Glomerular endothelial cell (primary cell): ENCODE measurements around the gene CALML6. TPM values are rescaled to one million over a fixed set of nuclear protein-coding genes. Genes with fewer than 3 reads are reported as not detected.

Experiments
- DNase-seq: peaks from one replicate; pipeline ENCODE4 v3.0.0-alpha.2; 2011; ENCODE audit warnings: low read depth, low spot score; ENCODE audit errors: extremely low read depth
- total RNA-seq: library from RNA; depleted of rRNA; stranded (reverse); fragments of >200 nt; gene quantifications from 2 replicates; pipeline ENCODE4 v1.2.3, GENCODE V29; 2015

The CALML6 gene
- total RNA-seq, 1 donor from 2014 or later: 0.18 TPM

DNA sequence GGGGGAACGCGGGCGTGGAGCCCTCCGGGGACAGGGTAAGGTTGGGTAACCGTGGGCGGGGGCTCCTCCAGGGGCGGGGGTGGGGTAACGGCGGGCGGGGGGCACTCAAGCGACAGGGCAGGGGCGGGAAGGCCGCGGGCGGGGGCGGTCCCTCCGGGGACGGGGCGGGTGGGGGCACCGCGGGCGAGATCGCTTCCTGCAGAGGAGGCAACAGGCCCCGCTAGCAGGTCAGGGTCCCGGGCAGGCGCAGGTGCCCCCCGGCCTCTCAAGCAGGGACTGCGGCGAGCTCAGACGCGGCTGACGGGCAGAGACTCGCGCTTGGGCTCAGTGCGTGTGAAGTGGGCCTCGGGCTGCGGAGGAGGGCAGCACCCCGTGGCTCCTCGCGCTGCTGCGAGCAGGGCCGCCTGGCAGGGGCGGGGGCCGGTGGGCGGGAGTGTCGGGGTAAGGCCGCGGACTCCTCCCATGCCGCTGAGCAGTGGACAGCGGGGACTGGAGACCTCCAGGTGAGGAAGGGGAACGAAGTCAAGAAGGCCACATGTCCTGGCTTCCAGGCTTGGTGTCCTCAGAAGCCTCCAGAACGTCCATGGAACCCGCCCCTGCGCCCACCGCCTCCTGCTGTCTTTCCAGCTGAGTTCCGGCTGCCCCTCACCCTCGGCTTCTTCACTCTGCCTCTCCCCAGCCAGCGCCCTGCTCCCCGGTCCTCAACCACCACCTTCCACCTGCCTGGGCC, 23.5 kb upstream of the CALML6 start:
- no peak for DNase-seq

DNA sequence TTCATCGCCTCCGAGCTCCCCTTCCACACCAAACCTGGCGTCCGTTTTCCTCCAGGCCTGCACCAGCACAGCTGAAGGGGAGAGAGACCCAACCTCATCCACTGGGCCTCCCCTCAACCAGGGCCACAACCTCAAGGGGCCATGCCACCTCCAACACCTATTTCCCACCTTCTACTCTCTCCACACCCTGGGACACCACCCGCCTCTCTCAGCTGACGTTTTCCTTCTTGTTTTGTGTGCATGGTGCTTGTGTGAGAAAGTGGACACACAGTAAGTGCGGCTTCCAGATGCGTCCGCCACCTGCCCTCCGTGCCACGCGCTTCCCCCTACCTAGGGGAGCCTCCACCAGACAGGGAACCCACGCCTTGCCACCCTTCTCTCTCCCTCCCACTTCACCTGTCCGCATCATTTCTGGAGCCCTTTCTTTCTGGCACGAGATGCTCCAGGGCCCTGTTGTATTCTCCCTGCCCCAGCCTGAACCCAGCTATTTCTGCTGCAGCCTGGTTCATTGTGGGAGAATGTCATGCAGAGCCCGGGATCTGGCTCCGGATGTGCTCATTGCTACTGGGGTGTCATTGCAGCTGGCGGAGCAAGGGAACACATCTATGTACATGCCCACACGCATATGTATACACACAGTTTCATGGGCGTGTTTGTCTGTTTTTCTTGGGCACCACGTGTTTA, 22.8 kb upstream of the CALML6 start:
- no peak for DNase-seq

DNA sequence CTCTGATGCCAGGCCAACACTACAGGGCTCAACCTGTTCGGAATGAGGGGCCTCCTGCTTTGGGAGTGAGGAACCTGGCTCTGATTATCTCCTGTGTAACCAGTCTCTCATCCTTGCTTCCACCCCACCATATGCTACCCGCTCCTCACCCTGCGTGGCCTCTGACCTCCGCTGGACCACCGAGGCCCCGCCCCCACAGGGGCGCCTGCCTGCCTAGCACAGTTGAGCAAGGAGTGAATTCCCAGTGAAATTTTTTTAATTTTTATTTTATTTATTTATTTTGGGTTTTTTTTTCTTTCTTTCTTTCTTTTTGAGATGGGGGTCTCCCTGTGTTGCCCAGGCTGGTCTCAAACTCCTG, 22.3 kb upstream of the CALML6 start:
- DNase-seq: no peak

DNA sequence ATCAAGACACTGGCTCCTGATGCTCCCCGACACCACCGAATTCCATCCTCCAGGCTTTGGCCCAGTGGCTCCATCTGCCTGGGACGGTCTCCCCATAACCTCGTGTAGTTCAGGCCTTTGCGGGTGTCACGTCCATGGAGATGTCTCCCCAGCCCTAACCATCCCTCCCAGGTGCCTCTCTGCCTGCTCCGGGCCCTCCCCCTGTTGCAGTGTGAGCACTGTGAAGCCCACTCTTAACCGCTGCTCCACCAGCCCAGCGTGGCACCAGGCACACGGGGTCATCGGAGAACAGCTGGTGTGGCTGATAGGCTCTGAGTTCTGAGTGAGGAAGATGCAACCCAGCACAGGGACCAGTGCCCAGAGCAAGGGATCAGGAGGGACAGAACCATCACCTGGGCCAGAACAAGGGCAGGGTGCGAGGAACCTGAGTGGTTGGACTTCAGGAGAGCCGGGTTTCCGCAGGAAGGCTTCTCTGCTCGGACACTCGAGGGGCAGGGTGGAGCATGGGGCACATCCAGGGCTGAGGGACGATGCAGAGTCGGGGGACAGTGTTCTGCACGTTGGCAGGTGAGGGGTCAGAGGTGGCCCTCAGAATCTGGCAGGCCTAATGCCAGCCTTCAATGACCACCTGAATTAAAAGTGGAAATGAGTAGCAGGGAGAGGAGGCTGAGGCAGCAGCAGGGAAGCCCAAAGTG, 21.6 kb upstream of the CALML6 start:
- no peak for DNase-seq

DNA sequence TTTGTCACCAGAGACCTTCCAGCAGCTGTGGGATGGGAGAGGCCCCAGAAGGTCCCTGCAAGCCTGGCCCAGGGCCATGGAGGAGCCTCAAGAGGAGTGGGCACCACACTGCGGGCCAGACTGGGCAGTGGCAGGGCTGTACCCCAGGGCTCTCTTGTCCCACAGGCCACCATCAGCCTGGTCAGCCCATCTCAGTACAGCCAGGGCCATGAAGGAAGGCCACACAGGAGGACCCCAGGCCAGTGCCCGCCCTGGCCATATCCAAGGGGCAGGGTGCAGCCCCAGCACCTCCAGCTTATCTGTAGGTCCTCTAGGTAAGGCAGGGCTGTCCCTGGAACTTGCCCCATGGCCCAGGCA, 21.1 kb upstream of the CALML6 start:
- no peak for DNase-seq

DNA sequence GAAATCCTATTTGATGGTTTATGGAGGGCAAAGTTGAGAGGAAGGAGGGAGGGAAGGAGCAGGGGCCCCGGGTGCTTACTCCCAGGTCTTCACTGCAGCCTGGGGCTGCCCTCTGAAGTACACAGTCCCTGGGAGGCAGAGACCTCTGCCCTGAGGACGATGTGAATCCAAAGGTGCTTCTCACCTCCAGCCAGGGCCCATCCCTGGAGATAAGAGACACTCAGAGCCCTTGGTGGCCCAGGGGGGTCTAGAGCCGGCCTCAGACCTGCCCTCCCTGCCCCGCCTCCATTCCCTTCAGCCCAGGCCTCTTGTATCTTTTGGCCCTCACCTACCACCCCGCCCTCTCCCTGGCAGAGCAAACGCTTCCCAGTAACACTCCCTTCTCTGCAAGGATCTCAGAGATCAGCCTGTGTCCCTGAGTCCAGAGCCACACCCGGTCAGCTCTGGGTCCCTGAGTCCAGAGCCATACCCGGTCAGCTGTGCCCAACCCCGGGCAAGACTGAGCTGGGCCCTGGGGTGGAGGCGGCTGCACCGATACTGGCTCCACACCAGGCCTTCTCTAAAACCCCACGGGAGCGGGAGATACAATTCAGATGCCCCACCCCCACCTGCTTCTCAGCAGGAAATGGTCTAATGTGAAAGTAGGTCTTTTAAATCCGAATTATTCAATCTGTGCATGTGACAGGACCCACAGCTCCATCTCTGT, 20.6 kb upstream of the CALML6 start:
- no peak for DNase-seq

DNA sequence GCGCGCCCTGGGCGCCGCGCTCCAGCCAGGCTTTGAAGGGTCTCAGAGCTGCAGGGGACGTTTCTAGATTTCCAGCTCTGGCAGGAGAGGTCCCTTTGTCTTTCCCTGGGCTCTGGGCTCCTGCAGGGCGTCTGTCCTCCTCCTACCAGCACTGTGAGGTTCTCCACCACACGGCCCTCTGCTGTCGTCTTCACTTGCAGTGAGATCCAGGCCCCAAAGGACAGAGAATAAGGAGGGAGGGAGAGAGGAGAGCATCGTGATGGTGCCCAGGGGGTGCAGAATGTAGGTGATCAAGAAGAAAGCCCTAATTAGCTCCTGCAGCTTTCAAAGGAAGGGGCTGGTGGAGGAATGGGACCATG, 20.0 kb upstream of the CALML6 start:
- no peak for DNase-seq

DNA sequence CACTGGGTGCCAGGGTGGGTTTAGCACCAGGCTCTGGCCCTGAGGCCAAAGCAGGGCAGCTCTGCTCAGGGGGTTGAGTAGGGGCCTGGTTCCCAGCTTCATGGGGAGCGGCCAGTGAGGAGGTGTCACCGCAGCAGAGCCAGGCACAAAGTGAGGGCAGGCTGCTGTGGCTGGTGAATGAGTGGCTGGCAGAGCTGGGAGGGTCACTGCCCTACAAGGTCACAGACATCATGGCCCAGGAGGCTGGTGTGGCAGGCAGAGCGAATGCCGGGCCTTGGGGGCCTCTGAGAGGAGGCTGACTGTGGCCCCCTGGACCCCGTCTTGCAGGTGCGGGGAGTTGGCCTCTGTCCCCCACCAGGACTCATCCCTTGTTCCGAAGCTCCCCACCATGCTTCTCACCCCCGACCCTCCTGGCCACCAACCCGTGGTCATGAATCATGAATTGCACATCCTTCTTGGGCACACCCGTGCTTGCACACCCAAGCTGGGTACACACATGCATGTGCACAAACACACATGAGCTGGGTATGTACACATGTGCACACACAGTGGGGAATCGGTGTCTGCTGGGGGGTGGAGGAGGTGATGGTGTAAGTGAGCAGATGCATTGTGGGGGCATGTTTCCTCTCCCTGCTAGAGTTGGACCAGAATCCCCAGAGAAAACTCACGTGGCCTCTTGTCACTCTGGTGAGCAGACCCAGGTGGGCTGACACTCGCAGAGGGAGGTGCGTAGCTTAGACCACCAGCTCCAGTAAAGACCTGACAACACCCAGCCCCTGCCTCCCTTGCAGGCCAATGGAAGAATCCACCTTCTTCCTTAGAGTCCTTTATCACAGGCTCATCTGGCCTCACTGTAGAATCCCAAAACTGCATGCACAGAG, 19.4 kb upstream of the CALML6 start:
- DNase-seq: no peak

DNA sequence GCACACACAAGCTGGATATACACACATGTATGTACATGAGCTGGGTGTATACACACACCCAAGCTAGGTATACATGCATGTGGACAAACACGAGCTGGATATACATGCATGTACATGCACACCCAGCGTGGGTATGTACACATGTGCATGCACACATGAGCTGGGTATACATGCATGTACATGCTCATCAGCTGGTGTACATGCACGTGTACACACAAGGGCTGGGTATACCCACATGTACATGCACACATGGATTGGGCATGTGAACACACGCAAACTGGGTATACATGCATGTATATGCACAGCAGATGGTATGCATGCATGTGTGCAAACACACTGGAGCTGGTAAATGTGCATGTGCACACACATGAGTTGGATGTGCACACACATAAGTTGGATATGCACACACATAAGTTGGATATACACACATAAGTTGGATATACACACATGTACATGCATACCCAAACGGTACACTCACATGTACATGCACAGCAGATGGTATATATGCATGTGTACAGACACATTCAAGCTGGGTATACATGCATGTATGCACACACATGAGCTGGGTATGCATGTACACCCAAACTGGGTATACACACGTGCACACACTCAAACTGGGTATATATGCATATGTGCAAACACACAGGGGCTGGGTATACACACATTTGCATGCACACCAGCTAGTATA, 16.7 kb upstream of the CALML6 start:
- DNase-seq: no peak

DNA sequence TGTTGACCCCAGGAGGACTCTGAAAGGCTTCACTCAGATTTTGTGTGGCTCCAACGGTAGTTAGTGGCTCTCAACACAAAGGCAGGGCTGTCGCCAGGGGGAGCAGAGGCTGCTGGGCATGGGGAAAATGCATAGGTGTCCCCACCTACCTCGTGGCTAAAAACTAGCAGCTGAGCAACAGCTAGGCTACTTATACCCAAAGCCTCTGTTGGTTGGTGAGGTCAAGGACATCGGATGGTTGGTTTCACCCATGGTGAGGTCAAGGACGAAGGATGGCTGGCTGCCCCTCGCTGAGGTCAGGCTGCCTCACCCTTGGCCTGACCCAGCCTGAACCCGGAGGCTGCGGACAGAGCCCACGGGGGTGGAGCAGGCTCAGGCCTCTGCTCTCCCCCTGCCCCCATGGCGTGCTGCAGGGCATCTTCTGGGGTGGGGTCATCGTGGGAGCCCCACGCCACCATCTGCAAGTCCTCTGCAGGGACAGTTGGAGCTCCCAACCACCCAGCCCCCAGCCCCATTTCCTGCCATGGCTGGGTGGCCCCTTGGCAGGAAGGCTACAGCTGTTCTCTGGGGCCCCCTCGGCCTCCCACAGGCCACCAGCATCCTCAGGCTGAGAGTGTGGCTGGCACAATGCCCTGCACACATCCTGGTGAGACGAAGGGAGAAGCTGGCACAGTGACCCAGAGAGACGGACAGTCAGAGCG, 15.6 kb upstream of the CALML6 start:
- DNase-seq: no peak

DNA sequence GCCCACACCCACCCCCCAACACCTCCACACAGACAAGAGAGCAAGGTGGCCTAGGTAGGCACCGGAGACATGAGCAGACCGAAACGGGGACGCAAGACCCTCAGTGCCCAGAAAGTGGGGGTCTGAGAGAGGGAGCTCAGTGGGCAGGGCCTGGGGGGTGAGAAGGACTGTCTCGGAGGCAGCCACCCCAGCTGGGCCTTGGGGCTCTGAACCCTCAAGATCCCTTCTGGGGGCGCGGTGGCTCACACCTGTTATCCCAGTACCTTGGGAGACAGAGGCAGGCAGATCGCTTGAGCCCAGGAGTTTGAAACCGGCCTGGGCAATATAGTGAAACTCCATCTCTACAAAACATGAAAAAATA, 15.1 kb upstream of the CALML6 start:
- DNase-seq: no peak

DNA sequence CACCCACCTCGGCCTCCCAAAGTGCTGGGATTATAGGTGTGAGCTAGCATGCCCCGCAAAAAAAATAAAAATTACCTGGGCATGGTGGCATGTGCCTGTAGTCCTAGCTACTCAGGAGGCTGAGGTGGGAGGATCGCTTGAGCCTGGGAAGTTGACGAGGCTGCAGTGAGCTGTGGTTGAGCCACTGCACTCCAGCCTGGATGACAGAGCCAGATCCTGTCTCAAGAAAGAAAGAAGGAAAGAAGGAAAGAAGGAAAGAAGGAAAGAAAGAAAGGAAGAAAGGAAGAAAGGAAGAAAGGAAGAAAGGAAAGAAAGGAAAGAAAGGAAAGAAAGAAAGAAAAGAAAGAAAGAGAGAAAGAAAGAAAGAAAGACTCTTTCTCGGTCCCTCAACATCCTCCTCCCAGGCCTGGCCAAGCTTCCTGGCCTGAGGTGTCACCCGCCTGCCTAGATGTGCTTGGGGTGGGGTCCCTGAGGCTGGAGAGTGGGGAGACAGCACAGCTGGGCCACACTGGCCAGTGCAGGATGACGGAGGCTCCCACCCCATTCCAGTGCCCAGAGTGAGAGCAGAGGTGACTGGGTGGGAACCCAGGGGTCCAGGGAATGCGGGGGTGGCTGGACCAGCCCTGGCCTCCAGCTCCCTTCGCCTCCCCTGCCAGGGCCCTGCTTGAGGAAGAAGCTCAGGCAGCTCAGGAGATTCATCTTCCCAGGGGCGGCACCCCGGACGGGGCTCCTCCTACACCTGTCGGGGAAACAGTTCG, 14.0 kb upstream of the CALML6 start:
- no peak for DNase-seq

DNA sequence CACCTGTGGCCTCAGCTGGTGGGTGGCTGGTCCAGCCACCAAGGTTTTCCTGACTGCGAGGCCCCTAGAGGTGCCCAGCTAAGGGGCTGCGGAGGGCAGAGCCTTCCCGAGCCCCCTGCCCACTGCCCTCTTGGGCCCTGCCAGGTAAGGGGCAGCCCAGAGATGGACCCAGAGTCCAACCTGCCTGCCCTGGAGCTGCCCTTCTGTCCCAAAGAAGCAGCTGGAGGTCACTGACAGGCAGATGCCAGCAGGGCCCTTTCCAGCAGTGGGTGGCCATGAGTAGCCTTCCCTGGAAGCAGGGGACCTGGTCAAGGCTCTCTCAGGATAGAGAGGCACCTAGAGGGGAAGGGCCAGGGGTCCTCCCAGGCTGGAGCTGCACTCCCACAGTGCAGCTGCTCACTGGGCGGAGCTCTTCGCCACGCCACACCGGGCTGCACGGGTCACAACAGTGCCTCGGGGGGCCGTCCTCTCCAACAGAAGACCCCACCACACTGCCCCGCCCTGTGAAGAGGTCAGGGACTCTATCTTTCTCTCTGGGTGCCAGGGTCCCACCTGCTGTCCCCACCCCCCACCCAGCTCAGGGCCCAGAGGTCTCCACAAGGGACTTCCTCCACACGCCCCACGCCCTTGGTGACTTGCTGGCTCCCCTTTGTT, 13.3 kb upstream of the CALML6 start:
- no peak for DNase-seq

DNA sequence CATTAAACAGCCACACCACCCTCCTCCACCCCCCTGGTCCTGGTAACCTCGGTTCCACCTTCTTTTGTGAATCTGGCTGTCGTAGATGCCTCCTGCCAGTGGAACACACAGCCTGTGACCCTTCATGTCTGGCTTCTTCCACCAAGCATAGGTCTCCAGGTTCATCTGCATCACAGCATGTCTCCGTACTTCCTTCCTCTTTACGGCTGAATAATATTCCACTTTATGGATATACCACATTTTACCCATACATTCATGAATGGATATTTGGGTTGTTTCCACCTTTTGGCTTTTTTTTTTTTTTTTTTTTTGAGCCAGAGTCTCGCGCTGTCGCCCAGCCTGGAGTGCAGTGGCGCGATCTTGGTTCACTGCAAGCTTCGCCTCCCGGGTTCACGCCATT, 11.8 kb upstream of the CALML6 start:
- DNase-seq: no peak

DNA sequence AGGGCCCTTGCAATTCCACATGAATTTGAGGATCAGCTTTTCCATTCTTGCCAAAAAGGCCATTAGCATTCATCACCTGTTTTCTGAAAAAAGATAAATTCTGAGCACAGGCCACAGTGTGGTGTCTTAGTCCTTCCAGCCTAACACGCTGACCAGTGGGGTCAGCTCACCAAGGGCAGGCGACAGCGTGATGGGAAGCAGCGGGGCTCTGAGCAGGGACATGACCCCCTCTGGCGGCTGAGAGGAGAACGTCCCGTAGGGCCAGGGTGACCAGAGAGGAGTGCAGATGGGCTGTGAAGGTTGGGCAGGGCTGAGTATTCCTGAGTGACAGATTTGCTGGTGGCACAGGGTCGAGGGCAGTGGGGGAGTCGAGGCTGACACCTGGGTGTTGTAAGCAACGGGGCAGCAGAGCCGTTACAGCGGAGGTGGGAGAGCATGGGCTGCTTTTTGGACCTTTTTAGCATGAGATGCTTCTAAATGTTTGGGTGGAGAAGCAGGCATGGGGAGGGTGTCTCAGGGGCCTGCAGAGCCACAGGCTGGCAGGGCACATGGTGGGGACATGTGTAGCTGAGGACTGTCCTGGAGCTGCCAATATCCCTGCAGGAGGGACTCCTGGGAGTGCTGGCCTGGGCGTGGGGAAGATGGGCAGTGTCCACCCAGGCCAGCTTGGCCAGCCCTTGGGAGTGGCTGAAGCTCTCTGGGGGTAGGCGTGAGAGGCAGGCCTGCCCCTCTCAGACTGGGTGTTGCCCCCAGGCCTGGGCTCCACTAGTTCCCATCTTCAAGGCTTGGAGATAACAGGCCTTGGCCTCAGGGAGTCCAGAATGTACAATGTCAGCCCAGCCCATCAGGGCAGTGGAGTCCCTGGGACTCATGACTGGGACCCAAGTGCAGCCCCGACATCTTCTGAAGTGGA, 8.6 kb upstream of the CALML6 start:
- DNase-seq: no peak

DNA sequence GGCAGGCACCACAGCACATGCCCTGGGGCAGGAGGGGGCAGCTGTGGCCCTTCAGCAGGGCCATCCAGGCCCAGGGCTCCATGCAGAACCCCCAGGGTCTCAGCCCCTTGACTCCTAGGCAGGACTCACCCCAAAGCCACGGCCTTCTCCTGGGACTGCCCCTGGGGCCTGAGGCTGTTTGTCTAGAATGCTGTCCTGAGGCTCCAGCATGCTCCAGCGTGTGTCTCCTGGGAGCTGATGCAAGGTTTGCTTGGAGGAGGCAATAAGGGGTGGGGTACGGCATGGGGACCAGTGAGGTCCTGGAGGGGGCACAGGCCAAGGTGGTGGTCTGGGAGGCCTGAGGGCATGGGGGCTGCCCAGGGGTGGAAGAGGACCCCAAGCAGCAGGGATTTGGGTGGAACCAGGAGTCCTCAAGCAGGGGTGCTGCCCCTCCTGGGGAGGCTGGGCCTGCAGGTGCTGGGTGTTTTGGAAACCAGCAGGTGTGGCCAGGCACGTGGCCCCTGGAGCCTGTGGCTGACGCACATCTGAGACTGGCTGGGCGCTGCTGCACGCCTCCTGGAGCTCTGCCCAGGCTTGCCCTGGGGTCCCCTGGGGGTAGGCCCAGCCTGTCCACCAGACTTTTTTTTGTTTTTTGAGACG, 7.8 kb upstream of the CALML6 start:
- no peak for DNase-seq

DNA sequence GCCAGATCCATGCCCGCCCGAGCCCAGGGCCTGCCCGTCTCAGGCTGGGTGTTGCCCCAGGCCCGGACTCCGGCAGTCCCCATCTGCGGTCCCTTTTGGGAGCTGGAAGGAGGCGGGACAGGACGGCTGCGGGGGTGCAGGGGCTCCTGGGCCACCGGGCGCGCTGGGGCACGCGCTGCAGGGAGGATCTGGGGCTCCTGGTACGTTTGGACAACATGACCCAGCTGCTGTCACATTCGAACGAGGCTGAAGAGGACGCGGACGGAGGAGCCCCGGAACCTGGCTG, 6.6 kb upstream of the CALML6 start:
- no peak for DNase-seq
